Stimulated activated CD8-positive, alpha-beta memory T cell treated with anti-CD3 and anti-CD28 coated beads, Interleukin-4, amount 100 ng/mL, for 24 hours (primary cell): ENCODE measurements around the gene SCML1.

ENCODE experiments used
- DNase-seq: peaks from one replicate; pipeline ENCODE4 v3.0.0-alpha.2; 2020; ENCODE audit warnings: low read depth

The SCML1 gene

GRCh38 chrX:17788956-17789562, 51.8 kb downstream of the SCML1 start:
- no peak for DNase-seq

- no peak for DNase-seq
Measured at GRCh38 chrX:17792826-17793225, 55.5 kb downstream of the SCML1 start.

DNA sequence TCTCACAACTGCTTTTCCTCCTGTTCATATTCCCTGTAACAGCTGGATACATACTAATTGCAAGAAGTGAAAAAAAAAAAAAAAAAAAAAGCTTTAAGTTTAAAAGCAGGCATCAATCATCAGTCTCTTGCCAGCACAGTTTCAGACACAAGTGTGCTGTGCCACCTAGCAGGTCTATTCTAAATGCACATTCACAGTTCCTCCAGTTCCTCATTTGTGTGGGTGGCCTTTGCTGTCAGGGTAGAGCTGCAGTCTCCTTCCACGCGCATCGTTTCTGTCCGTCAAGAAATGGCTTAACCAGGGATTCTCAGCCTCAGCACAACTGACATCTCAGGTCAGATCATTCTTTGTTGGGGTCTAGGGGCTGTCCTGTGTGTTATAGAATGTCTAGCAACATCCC, 61.6 kb downstream of the SCML1 start:
- no peak for DNase-seq

- DNase-seq: no peak
Measured at GRCh38 chrX:17801431-17801830, 64.1 kb downstream of the SCML1 start.

GRCh38 chrX:17802756-17803155, 65.5 kb downstream of the SCML1 start:
- no peak for DNase-seq

GRCh38 chrX:17803449-17803848, 66.2 kb downstream of the SCML1 start:
- no peak for DNase-seq
